HL-60 (cell line): Measurements from ENCODE around the gene RAPGEF2.

ENCODE experiments used
- GABPA ChIP-seq: IDR thresholded peaks from 2 replicates; pipeline ENCODE4 v1.6.1; 2012; ENCODE audit warnings: low read depth
- POLR2AphosphoS5 ChIP-seq: IDR thresholded peaks from 2 replicates; pipeline ENCODE4 v1.6.1; 2012; ENCODE audit warnings: low read depth
- TF ChIP-seq, protein P1 (sequence below): IDR thresholded peaks from one replicate; pipeline ENCODE4 v1.5.1; 2011; ENCODE audit warnings: low read length, control low read depth, inconsistent platforms; ENCODE audit not compliant: insufficient read depth
- TF ChIP-seq, protein P2 (sequence below): IDR thresholded peaks from 2 replicates; pipeline ENCODE4 v1.6.1; 2012; ENCODE audit warnings: low read depth; ENCODE audit not compliant: insufficient replicate concordance

DNA sequence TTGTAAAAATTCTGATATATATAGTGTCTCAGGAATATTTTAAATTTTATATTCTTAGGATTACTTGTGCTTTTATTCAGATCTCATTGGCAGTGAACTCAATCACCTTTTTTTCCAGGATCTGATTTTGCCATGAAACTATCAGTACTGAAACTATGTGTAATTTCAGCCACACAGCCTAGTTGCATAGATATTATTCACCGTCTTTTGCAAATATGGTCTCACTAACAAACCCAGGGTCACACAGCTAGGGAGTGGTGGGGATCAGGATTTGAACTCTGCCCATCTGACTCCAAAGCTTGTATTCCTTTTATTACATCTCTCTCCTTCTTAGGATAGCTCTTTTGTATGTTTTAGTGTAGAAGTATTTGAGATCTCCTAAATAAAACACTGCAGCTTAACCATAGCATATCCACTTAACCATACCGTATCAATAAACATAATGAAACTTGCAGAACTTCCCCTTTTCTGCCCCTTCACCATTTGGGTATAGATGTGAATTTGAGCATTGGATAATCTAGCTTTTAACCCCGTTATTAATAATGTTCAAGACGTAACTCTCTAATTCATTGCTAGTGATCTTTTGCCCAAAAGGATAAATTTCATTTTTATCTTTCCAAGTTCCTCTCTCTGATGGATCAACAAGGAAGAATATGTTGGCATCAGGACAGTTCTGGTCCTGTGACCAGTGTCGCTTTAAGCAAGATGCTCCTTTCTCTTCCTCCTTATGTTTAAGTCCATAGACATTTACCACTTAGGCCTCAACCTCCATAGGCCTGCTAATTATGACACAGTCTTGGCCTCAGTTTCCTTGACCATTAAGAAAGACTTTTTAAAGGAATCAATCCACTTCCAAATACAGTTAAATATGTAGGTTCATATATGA is 74.6 kb downstream of the RAPGEF2 start:
- TF ChIP-seq, protein P1, sequence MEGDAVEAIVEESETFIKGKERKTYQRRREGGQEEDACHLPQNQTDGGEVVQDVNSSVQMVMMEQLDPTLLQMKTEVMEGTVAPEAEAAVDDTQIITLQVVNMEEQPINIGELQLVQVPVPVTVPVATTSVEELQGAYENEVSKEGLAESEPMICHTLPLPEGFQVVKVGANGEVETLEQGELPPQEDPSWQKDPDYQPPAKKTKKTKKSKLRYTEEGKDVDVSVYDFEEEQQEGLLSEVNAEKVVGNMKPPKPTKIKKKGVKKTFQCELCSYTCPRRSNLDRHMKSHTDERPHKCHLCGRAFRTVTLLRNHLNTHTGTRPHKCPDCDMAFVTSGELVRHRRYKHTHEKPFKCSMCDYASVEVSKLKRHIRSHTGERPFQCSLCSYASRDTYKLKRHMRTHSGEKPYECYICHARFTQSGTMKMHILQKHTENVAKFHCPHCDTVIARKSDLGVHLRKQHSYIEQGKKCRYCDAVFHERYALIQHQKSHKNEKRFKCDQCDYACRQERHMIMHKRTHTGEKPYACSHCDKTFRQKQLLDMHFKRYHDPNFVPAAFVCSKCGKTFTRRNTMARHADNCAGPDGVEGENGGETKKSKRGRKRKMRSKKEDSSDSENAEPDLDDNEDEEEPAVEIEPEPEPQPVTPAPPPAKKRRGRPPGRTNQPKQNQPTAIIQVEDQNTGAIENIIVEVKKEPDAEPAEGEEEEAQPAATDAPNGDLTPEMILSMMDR, result no peak
- TF ChIP-seq POLR2AphosphoS5 (no peak), GABPA (no peak)
- TF ChIP-seq, protein P2, sequence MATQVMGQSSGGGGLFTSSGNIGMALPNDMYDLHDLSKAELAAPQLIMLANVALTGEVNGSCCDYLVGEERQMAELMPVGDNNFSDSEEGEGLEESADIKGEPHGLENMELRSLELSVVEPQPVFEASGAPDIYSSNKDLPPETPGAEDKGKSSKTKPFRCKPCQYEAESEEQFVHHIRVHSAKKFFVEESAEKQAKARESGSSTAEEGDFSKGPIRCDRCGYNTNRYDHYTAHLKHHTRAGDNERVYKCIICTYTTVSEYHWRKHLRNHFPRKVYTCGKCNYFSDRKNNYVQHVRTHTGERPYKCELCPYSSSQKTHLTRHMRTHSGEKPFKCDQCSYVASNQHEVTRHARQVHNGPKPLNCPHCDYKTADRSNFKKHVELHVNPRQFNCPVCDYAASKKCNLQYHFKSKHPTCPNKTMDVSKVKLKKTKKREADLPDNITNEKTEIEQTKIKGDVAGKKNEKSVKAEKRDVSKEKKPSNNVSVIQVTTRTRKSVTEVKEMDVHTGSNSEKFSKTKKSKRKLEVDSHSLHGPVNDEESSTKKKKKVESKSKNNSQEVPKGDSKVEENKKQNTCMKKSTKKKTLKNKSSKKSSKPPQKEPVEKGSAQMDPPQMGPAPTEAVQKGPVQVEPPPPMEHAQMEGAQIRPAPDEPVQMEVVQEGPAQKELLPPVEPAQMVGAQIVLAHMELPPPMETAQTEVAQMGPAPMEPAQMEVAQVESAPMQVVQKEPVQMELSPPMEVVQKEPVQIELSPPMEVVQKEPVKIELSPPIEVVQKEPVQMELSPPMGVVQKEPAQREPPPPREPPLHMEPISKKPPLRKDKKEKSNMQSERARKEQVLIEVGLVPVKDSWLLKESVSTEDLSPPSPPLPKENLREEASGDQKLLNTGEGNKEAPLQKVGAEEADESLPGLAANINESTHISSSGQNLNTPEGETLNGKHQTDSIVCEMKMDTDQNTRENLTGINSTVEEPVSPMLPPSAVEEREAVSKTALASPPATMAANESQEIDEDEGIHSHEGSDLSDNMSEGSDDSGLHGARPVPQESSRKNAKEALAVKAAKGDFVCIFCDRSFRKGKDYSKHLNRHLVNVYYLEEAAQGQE, result no peak
